OCI-LY3 (cell line): ENCODE results near the gene SLC26A1.

Source experiments
- H2AFZ ChIP-seq: fragments of 200-600, 300-600 bp; shearing (Covaris generic); 2 replicates; pipeline ENCODE4 v1.6.0; 2014; ENCODE audit warnings: antibody characterized with exemption, low read depth, low read length
- H3K27ac ChIP-seq: fragments of 200-600, 300-600 bp; sonication (generic); 2 replicates; pipeline ENCODE4 v1.5.1; 2014; ENCODE audit warnings: mild to moderate bottlenecking, low read length, moderate library complexity, mixed read lengths
- H3K27me3 ChIP-seq: fragments of 200-600, 300-600 bp; sonication (generic); 2 replicates; pipeline ENCODE4 v1.6.1; 2014; ENCODE audit warnings: low read depth, low read length, mixed read lengths
- H3K36me3 ChIP-seq: fragments of 200-600, 300-600 bp; sonication (generic); replicated peaks from 2 replicates; pipeline ENCODE3; 2014; ENCODE audit warnings: low read depth, low read length, mixed read lengths
- H3K4me1 ChIP-seq: fragments of 300-600, 200-600 bp; sonication (generic); 2 replicates; pipeline ENCODE4 v1.6.1; 2014; ENCODE audit warnings: low read length, mixed read lengths
- H3K4me2 ChIP-seq: fragments of 200-600, 300-600 bp; sonication (generic); 2 replicates; pipeline ENCODE4 v1.6.1; 2014; ENCODE audit warnings: low read length, mixed read lengths
- H3K4me3 ChIP-seq: fragments of 300-600, 200-600 bp; sonication (generic); 2 replicates; pipeline ENCODE4 v1.5.1; 2014; ENCODE audit warnings: antibody characterized with exemption, mild to moderate bottlenecking, low read length, moderate library complexity
- H3K79me2 ChIP-seq: fragments of 300-600, 200-600 bp; shearing (Covaris generic); 2 replicates; pipeline ENCODE4 v1.6.1; 2014; ENCODE audit warnings: mild to moderate bottlenecking, low read length, mixed read lengths
- H3K9ac ChIP-seq: fragments of 300-600, 200-600 bp; shearing (Covaris generic); 2 replicates; pipeline ENCODE4 v1.6.0; 2014; ENCODE audit warnings: mild to moderate bottlenecking, low read length, moderate library complexity
- H3K9me3 ChIP-seq: fragments of 200-600, 300-600 bp; shearing (Covaris generic); 2 replicates; pipeline ENCODE4 v1.6.1; 2014; ENCODE audit warnings: low read length, mixed read lengths; ENCODE audit not compliant: insufficient read depth
- H4K20me1 ChIP-seq: fragments of 200-600, 300-600 bp; sonication (generic); 2 replicates; pipeline ENCODE4 v1.6.1; 2016; ENCODE audit warnings: low read length, mixed read lengths; ENCODE audit not compliant: insufficient read depth
- CTCF ChIP-seq: fragments of 200-600, 300-600 bp; sonication (generic); IDR thresholded peaks from 2 replicates; pipeline ENCODE4 v1.5.1; 2014; ENCODE audit warnings: antibody characterized with exemption, low read length, low read depth
- EZH2phosphoT487 ChIP-seq: fragments of 200-600 bp; shearing (Covaris generic); IDR thresholded peaks from 2 replicates; pipeline ENCODE4 v1.6.1; 2018; ENCODE audit warnings: antibody characterized with exemption, mixed run types, low read depth

The SLC26A1 gene

GRCh38 chr4:1011666-1012033 lies 18.4 kb upstream of the SLC26A1 start:
- H3K27ac ChIP-seq, result no peak overlapping the region
- H3K9ac ChIP-seq, result no peak overlapping the region
- no peak overlapping the region for H2AFZ ChIP-seq
- TF ChIP-seq EZH2phosphoT487, result no peak
- TF ChIP-seq CTCF, result no peak
- H3K27me3 ChIP-seq, result peaks cover 20% of the 10 kb centered on the region
- H4K20me1 ChIP-seq, result no peaks in the 10 kb centered on the region
- no peaks in the 10 kb centered on the region for H3K79me2 ChIP-seq
- no peak overlapping the region for H3K4me3 ChIP-seq
- 0 out of 2 replicates have a peak, but pooled peaks cover 4% of the 10 kb centered on the region for H3K4me1 ChIP-seq
- H3K4me2 ChIP-seq, result no peak overlapping the region
- no peaks in the 10 kb centered on the region for H3K36me3 ChIP-seq
- H3K9me3 ChIP-seq, result no peaks in the 10 kb centered on the region

GRCh38 chr4:1011022-1011665 lies 17.9 kb upstream of the SLC26A1 start, which contains the start of gene FGFRL1:
Gene FGFRL1 (plus strand): TSS chr4:1011626. CDS start chr4:1012486, 860 bp downstream.
- no peak within 1 kb of the TSS for H3K27ac ChIP-seq
- no peak within 1 kb of the TSS for H3K4me2 ChIP-seq
- H3K4me1 ChIP-seq, result 0 out of 2 replicates have a peak, but pooled peaks cover 4% of the 10 kb centered on the region
- no peak within 1 kb of the TSS for H2AFZ ChIP-seq
- no peaks in the 10 kb centered on the region for H3K9me3 ChIP-seq
- no peaks in the 10 kb centered on the region for H3K79me2 ChIP-seq
- no peak within 1 kb of the TSS for H3K9ac ChIP-seq
- peak within 1 kb of the TSS; percentile 43; the same call in 1 of the 2 replicates for H3K4me3 ChIP-seq
- peaks cover 22% of the 10 kb centered on the region for H3K27me3 ChIP-seq
- TF ChIP-seq CTCF, result no peak
- no peak for TF ChIP-seq EZH2phosphoT487
- no peaks in the 10 kb centered on the region for H3K36me3 ChIP-seq
- H4K20me1 ChIP-seq, result no peaks in the 10 kb centered on the region

DNA sequence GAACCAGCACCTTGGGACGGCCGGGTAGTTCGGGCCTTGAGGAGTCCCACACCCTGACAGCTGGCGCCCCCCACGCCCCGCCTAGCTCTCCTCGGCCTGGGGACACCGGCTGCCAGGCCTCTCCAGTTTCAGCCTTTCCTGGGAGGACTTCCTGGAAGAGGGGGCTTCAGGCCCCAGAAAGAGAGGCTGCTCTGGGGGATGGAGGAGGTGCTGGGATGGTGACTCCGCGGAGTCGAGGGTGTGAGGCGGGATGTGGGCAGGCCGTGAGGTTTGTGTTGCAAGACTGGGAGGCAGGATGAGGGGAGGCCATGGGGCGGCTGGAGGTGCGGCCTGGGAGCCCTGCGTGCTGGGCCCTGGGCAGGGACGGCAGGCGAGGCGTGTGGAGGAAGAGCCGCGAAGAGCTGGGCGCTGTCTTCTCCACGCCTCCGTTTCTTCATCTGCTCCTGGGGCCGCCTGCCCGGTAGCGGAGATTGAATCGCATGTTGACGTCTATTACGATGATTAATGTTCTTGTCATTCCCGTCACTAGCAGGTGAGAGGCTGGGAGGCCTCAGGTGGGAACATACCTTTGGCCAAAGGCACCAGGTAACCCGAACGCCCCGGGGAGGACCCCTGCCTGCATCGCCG lies 17.3 kb upstream of the SLC26A1 start:
- Histone ChIP-seq H3K27ac (no peak overlapping the region), H3K79me2 (no peaks in the 10 kb centered on the region), H4K20me1 (no peaks in the 10 kb centered on the region), H3K36me3 (no peaks in the 10 kb centered on the region), H3K9ac (no peak overlapping the region), H3K27me3 (peaks cover 22% of the 10 kb centered on the region), H2AFZ (no peak overlapping the region), H3K4me2 (no peak overlapping the region), H3K9me3 (no peaks in the 10 kb centered on the region), H3K4me1 (0 out of 2 replicates have a peak, but pooled peaks cover 4% of the 10 kb centered on the region), H3K4me3 (no peak overlapping the region)
- TF ChIP-seq CTCF, result no peak
- TF ChIP-seq EZH2phosphoT487, result no peak
